Sigmoid colon (tissue), 7 donors: ENCODE results near the gene MOK. TPM values are rescaled to one million over a fixed set of nuclear protein-coding genes. Genes with fewer than 3 reads are reported as not detected.

Experiments used
- DNase-seq: peaks from one replicate; pipeline ENCODE4 v3.0.0-alpha.2; 2019
- H3K27ac ChIP-seq, 4 donors: fragments of 200-600 bp; sonication (generic); one replicate each; pipeline ENCODE4 v1.5.1; 2016 to 2019; ENCODE audit warnings: mild to moderate bottlenecking in 1 of 4
- H3K27me3 ChIP-seq, 3 donors: fragments of 200-600 bp; sonication (generic); one replicate each; pipeline ENCODE4 v1.5.1; 2019; ENCODE audit warnings: mild to moderate bottlenecking in 1 of 3
- H3K36me3 ChIP-seq, 4 donors: fragments of 200-600 bp; sonication (generic); one replicate each; pipeline ENCODE4 v1.5.1; 2016 to 2019
- H3K4me1 ChIP-seq, 4 donors: fragments of 200-600 bp; sonication (generic); one replicate each; pipeline ENCODE4 v1.5.1; 2017 to 2019
- H3K4me3 ChIP-seq, 4 donors: fragments of 200-600 bp; sonication (generic); one replicate each; pipeline ENCODE4 v1.5.1; 2017 to 2019; ENCODE audit warnings: mild to moderate bottlenecking in 2 of 4, moderate library complexity in 1 of 4
- H3K9me3 ChIP-seq, 4 donors: fragments of 200-600 bp in 3 of 4; sonication (generic) in 3 of 4; one replicate each; pipeline versions ENCODE4 v1.5.1 to v1.6.1; 2013 to 2019
- EP300 ChIP-seq, 4 donors: sonication (generic); formaldehyde crosslinking; IDR thresholded peaks; one replicate each; pipeline ENCODE4 v1.6.1; 2017; ENCODE audit warnings: antibody characterized with exemption in 4 of 4
- POLR2A ChIP-seq, 2 donors: fragments of 450-650 bp; IDR thresholded peaks; one replicate each; pipeline ENCODE4 v1.6.1; 2016; ENCODE audit warnings: antibody characterized with exemption in 2 of 2, mild to moderate bottlenecking in 2 of 2, moderate library complexity in 2 of 2
- POLR2AphosphoS5 ChIP-seq, 4 donors: sonication (generic); formaldehyde crosslinking; IDR thresholded peaks; one replicate each; pipeline ENCODE4 v1.6.1; 2017; ENCODE audit warnings: antibody characterized with exemption in 4 of 4
- WGBS, 2 donors: extraction: QIAGEN DNeasy Blood & Tissue Kit; methylation state at CpG; one replicate each; pipeline ENCODE4 v1.1.7; 2013; 5-methylcytosine and 5-hydroxymethylcytosine counted together
- intact Hi-C: fragments of 100-400 bp; cut with DNase I; formaldehyde crosslinking; loops from one replicate; pipeline ENCODE4 v1.15.1; 2023
- polyA plus RNA-seq, 3 donors: library from polyadenylated mRNA; stranded (reverse); fragments of 200-250 nt; gene quantifications; one replicate each; pipeline ENCODE4 v1.2.3, GENCODE V29; 2013
- total RNA-seq, 4 donors: library from RNA; depleted of rRNA; stranded (reverse); fragments of >200 nt; gene quantifications; one replicate each; pipeline ENCODE4 v1.1.0, GENCODE V29; 2016
- TF ChIP-seq, protein P1 (sequence below), 4 experiments: fragments of 450-650 bp in 3 of 4; fragments of 200-600 bp in 1 of 4; IDR thresholded peaks; one replicate each; pipeline ENCODE4 v1.5.1; 2016 to 2019; ENCODE audit warnings: antibody characterized with exemption in 4 of 4, mild to moderate bottlenecking in 3 of 4, moderate library complexity in 2 of 4
- donor health status: healthy with polysubstance abuse.
- donor health status: Bipolar disorder and iron deficiency.
- donor health status: healthy.

MOK gene
- total and polyA plus RNA-seq, 7 donors = 1.8 to 17.2 (median 9.4) TPM

DNA sequence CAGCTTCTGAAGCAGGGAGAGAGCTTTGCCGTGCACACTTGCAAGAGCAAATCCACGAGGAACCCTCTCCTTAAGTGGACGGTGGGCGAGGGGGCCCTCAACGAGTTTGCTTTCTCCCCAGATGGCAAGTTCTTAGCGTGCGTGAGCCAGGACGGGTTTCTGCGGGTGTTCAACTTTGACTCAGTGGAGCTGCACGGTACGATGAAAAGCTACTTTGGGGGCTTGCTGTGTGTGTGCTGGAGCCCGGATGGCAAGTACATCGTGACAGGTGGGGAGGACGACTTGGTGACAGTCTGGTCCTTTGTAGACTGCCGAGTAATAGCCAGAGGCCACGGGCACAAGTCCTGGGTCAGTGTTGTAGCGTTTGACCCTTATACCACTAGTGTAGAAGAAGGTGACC, 96.2 kb downstream of the MOK start:
- peak; percentile 24 for DNase-seq
- H3K36me3 ChIP-seq = peaks cover 0 to 54% (median 15%) of the 10 kb centered on the region in 4 donors

DNA sequence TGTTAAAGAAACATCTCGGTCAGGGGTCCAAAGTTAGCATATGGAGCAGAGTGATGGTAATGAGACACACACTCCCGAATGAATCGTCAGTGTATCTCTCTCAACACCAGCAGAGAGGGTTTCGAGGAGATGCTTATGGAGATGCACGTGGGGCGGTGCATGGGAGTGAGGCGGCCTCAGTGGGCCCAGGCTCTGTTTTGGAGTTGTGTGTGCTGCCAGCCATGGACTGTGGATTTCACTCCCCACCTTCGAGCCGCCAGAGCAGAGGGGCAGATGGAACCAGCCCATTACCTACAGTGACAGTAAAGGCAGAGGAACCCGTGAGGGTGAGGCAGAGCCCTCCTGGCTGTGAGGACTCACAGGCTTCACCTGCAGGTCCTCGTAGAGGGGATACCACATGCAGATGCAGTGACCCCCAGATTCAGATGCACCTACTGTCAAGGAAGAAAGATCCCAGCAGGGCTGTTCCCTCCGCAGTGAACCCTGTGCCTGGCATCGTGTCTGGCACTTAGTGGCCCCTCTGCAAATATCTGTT, 97.1 kb downstream of the MOK start:
- no peak overlapping the region for H3K4me3 ChIP-seq
- H3K36me3 ChIP-seq = peaks cover 0 to 54% (median 15%) of the 10 kb centered on the region in 4 donors
- WGBS, 2 donors = 97% methylated on average over 13 of the region's 13 CpGs
- no peak overlapping the region for H3K27ac ChIP-seq
- intact Hi-C loops = no loop called here
- no peaks in the 10 kb centered on the region for H3K27me3 ChIP-seq
- H3K4me1 ChIP-seq = no peaks in the 10 kb centered on the region
- TF ChIP-seq POLR2AphosphoS5 (IDR thresholded peaks at IDR 0.05) = no peak
- no peak for TF ChIP-seq EP300 (IDR thresholded peaks at IDR 0.05)
- TF ChIP-seq, protein P1, sequence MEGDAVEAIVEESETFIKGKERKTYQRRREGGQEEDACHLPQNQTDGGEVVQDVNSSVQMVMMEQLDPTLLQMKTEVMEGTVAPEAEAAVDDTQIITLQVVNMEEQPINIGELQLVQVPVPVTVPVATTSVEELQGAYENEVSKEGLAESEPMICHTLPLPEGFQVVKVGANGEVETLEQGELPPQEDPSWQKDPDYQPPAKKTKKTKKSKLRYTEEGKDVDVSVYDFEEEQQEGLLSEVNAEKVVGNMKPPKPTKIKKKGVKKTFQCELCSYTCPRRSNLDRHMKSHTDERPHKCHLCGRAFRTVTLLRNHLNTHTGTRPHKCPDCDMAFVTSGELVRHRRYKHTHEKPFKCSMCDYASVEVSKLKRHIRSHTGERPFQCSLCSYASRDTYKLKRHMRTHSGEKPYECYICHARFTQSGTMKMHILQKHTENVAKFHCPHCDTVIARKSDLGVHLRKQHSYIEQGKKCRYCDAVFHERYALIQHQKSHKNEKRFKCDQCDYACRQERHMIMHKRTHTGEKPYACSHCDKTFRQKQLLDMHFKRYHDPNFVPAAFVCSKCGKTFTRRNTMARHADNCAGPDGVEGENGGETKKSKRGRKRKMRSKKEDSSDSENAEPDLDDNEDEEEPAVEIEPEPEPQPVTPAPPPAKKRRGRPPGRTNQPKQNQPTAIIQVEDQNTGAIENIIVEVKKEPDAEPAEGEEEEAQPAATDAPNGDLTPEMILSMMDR (IDR thresholded peaks at IDR 0.05) = no peak
- no peak for TF ChIP-seq POLR2A (IDR thresholded peaks at IDR 0.05)
- H3K9me3 ChIP-seq = no peaks in the 10 kb centered on the region
- DNase-seq = peak; percentile 35

More for the DNA sequence above, 96.2 kb downstream of the MOK start:
- 96% methylated on average over 17 of the region's 17 CpGs for WGBS, 2 donors
- H3K27me3 ChIP-seq = no peaks in the 10 kb centered on the region
- H3K27ac ChIP-seq = no peak overlapping the region
- TF ChIP-seq, protein P1 (IDR thresholded peaks at IDR 0.05) = no peak
- TF ChIP-seq POLR2A (IDR thresholded peaks at IDR 0.05) = no peak
- TF ChIP-seq EP300 (IDR thresholded peaks at IDR 0.05) = no peak
- no peak for TF ChIP-seq POLR2AphosphoS5 (IDR thresholded peaks at IDR 0.05)
- H3K9me3 ChIP-seq = no peaks in the 10 kb centered on the region
- H3K4me3 ChIP-seq = no peak overlapping the region
- intact Hi-C loops = no loop called here
- H3K4me1 ChIP-seq = peaks cover 0 to under 1% (median 0%) of the 10 kb centered on the region in 4 donors

DNA sequence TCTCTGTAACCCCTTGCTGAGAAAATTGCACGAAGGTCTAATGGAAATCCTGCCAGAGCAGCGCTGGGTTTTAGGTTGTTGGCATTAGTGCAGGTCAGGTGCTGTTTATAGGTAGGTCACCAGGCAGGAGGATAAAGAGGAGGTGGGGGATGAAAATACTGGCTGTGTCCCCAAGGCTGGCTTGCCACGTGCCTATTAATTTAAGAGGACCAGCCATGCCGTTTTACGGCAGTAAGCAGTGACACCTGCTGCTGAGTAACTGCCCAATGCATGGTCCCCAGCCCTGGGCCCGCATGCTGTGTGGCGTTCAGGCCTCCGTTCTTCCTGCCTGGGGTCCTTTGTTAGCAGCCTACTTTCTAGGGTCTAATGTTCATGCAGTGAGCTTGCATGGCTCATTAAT, 98.0 kb downstream of the MOK start:
- WGBS, 2 donors = 90 to 94% methylated on average over 8 of the region's 8 CpGs
- Histone ChIP-seq H3K27me3 (no peaks in the 10 kb centered on the region), H3K4me3 (no peak overlapping the region), H3K4me1 (no peaks in the 10 kb centered on the region), H3K27ac (no peak overlapping the region), H3K36me3 (peaks cover 0 to 54% (median 15%) of the 10 kb centered on the region in 4 donors), H3K9me3 (no peaks in the 10 kb centered on the region)
- no peak for TF ChIP-seq POLR2AphosphoS5 (IDR thresholded peaks at IDR 0.05)
- no peak for TF ChIP-seq POLR2A (IDR thresholded peaks at IDR 0.05)
- no peak for TF ChIP-seq EP300 (IDR thresholded peaks at IDR 0.05)
- TF ChIP-seq, protein P1 (IDR thresholded peaks at IDR 0.05) = no peak
- DNase-seq = peak; percentile 32
- intact Hi-C loops = no loop called here

DNA sequence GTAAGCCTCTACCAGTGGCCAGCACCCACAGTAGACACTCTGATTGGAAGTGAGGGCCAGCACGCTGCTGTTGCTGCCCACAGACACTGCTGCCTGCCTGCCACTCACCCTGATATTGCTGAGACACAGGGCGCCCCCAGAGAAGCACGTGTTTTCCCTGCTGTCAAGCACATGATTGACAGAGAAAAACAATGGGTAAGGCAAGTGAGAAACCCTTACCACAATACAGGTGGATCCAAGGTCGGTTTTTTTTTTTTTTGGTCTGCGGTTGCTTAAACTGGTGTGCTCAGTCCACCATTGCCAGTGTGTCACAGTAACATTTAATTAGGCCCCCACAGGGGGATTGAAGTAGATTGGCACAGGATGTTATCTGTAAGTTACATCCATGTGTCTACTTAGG, 99.4 kb downstream of the MOK start:
- Histone ChIP-seq H3K4me3 (no peak overlapping the region), H3K27me3 (no peaks in the 10 kb centered on the region), H3K27ac (no peak overlapping the region), H3K36me3 (peaks cover 0 to 50% (median 15%) of the 10 kb centered on the region in 4 donors), H3K9me3 (no peaks in the 10 kb centered on the region), H3K4me1 (no peaks in the 10 kb centered on the region)
- WGBS, 2 donors = 79 to 89% methylated on average over 5 of the region's 5 CpGs
- intact Hi-C loops = no loop called here
- no peak for TF ChIP-seq EP300 (IDR thresholded peaks at IDR 0.05)
- TF ChIP-seq POLR2A (IDR thresholded peaks at IDR 0.05) = no peak
- no peak for TF ChIP-seq POLR2AphosphoS5 (IDR thresholded peaks at IDR 0.05)
- peak; percentile 28 for DNase-seq

DNA sequence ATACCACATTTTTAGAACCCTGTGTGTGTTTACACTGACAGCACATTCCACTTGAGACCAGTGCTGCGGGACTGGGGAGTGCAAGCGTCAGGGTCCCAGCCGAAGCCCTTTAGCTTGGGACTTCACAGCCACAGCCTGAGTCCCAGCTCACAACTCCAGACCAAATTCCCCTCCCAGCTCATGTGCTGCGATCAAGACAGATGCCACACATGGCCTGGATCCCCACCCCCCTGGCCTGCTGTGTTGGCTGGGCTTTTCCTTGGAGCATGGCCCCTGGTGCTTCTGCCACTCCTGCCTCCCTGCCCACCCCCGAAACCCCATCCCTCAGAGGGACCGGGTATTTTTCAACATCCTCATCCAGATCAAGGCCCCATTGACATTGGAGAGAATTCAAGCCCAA, 101.6 kb downstream of the MOK start:
- WGBS, 2 donors = 83 to 93% methylated on average over 6 of the region's 6 CpGs
- no peak for TF ChIP-seq EP300 (IDR thresholded peaks at IDR 0.05)
- TF ChIP-seq POLR2A (IDR thresholded peaks at IDR 0.05) = no peak
- TF ChIP-seq POLR2AphosphoS5 (IDR thresholded peaks at IDR 0.05) = no peak
- Histone ChIP-seq H3K9me3 (no peaks in the 10 kb centered on the region), H3K4me3 (no peak overlapping the region), H3K27ac (no peak overlapping the region), H3K4me1 (no peaks in the 10 kb centered on the region), H3K36me3 (peaks cover 0 to 52% (median 5%) of the 10 kb centered on the region in 4 donors), H3K27me3 (no peaks in the 10 kb centered on the region)
- intact Hi-C loops = no loop called here
- peak; percentile 36 for DNase-seq

DNA sequence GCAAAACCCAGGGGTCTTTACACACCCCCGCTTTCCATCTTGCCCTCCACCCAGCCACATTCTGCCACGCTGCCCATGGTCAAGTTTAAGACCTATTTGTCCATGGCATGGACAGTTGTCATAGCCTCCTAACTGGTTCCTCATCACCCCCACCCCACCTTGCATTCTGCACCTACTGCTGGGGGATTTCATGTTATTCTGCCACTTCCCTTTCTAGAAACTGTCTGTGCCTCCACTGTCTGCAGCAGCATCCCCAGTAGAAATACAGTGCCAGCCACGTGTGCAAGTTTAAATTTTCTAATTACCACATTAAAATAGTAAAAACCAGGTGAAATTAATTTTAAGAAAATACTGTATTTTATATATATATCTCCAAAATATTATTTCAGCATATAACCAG, 102.0 kb downstream of the MOK start:
- Histone ChIP-seq H3K4me1 (no peaks in the 10 kb centered on the region), H3K36me3 (peaks cover 0 to 52% (median 6%) of the 10 kb centered on the region in 4 donors), H3K4me3 (no peak overlapping the region), H3K27me3 (no peaks in the 10 kb centered on the region), H3K27ac (no peak overlapping the region), H3K9me3 (no peaks in the 10 kb centered on the region)
- WGBS, 2 donors = 88 to 91% methylated on average over 3 of the region's 3 CpGs
- DNase-seq = peak; percentile 43
- intact Hi-C loops = no loop called here
- TF ChIP-seq, protein P1 (IDR thresholded peaks at IDR 0.05) = no peak
- TF ChIP-seq EP300 (IDR thresholded peaks at IDR 0.05) (no peak), POLR2A (IDR thresholded peaks at IDR 0.05) (no peak), POLR2AphosphoS5 (IDR thresholded peaks at IDR 0.05) (no peak)
